GM18517 (cell line): ENCODE data around the gene CTNND2.

ENCODE experiments used
- ATAC-seq: cut with Tn5 transposase; IDR thresholded peaks from one replicate; pipeline ENCODE4 v1.9.1; 2021; ENCODE audit warnings: mild to moderate bottlenecking, moderate library complexity; ENCODE audit not compliant: unreplicated experiment

CTNND2 gene

GRCh38 chr5:11277323-11277722 is 626.9 kb downstream of the CTNND2 start:
- no peak for ATAC-seq

GRCh38 chr5:11273180-11273903 is 630.9 kb downstream of the CTNND2 start:
- ATAC-seq = no peak

GRCh38 chr5:11269515-11269914 is 634.7 kb downstream of the CTNND2 start:
- ATAC-seq = no peak

- ATAC-seq = no peak
These were observed 635.4 kb downstream of the CTNND2 start for GRCh38 chr5:11268891-11269290.

- ATAC-seq = no peak
These were observed 637.9 kb downstream of the CTNND2 start for GRCh38 chr5:11266331-11266730.

- no peak for ATAC-seq
These were observed 643.0 kb downstream of the CTNND2 start for GRCh38 chr5:11261241-11261640.

GRCh38 chr5:11258001-11258400 is 646.2 kb downstream of the CTNND2 start:
- no peak for ATAC-seq

GRCh38 chr5:11252523-11252922 is 651.7 kb downstream of the CTNND2 start:
- ATAC-seq = no peak

- no peak for ATAC-seq
These were observed 652.2 kb downstream of the CTNND2 start for GRCh38 chr5:11252075-11252474.

GRCh38 chr5:11251247-11251646 is 653.0 kb downstream of the CTNND2 start:
- no peak for ATAC-seq

GRCh38 chr5:11248966-11249365 is 655.3 kb downstream of the CTNND2 start:
- no peak for ATAC-seq

- no peak for ATAC-seq
These were observed 657.0 kb downstream of the CTNND2 start for GRCh38 chr5:11247224-11247623.

GRCh38 chr5:11240293-11241190 is 663.7 kb downstream of the CTNND2 start:
- no peak for ATAC-seq

- ATAC-seq = no peak
These were observed 664.8 kb downstream of the CTNND2 start for GRCh38 chr5:11239261-11240015.

GRCh38 chr5:11234501-11234911 is 669.7 kb downstream of the CTNND2 start:
- ATAC-seq = no peak

- no peak for ATAC-seq
These were observed 673.4 kb downstream of the CTNND2 start for GRCh38 chr5:11230890-11231289.

- ATAC-seq = no peak
These were observed 677.2 kb downstream of the CTNND2 start for GRCh38 chr5:11227064-11227463.

GRCh38 chr5:11224436-11225187 is 679.6 kb downstream of the CTNND2 start:
- no peak for ATAC-seq

GRCh38 chr5:11222169-11222568 is 682.1 kb downstream of the CTNND2 start:
- ATAC-seq = no peak

- no peak for ATAC-seq
These were observed 689.2 kb downstream of the CTNND2 start for GRCh38 chr5:11214864-11215644.
